Measurements from ENCODE around the gene HOXA11. TPM values are rescaled to one million over a fixed set of nuclear protein-coding genes. Genes with fewer than 3 reads are reported as not detected.

Gene HOXA11
- total RNA-seq, 1 donor from 2014 or later: 9.8 TPM

GRCh38 chr7:27188386-27189294, 3.6 kb upstream of the HOXA11 start:
- DNase-seq (ENCODE audit: extremely low spot score in 2 of 2): no peak
- Histone ChIP-seq H3K27me3 (no peaks in the 10 kb centered on the region), H3K4me3 (peak overlapping the region; percentile 64 to 88), H3K4me1 (peaks cover 59% of the 10 kb centered on the region), H3K36me3 (no peaks in the 10 kb centered on the region), H3K27ac (peak overlapping the region; percentile 99), H3K9me3 (no peaks in the 10 kb centered on the region)
- intact Hi-C loops (cut with DNase I): no loop called here
- TF ChIP-seq POLR2AphosphoS5 (IDR thresholded peaks at IDR 0.05; ENCODE audit: insufficient read depth in 1 of 2, low read depth in 1 of 2) (no peak), POLR2A (IDR thresholded peaks at IDR 0.05) (no peak)
- TF ChIP-seq, protein P1, sequence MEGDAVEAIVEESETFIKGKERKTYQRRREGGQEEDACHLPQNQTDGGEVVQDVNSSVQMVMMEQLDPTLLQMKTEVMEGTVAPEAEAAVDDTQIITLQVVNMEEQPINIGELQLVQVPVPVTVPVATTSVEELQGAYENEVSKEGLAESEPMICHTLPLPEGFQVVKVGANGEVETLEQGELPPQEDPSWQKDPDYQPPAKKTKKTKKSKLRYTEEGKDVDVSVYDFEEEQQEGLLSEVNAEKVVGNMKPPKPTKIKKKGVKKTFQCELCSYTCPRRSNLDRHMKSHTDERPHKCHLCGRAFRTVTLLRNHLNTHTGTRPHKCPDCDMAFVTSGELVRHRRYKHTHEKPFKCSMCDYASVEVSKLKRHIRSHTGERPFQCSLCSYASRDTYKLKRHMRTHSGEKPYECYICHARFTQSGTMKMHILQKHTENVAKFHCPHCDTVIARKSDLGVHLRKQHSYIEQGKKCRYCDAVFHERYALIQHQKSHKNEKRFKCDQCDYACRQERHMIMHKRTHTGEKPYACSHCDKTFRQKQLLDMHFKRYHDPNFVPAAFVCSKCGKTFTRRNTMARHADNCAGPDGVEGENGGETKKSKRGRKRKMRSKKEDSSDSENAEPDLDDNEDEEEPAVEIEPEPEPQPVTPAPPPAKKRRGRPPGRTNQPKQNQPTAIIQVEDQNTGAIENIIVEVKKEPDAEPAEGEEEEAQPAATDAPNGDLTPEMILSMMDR (IDR thresholded peaks at IDR 0.05): no peak

GRCh38 chr7:27187475-27188385, 2.7 kb upstream of the HOXA11 start:
- H3K4me3 ChIP-seq: peak overlapping the region; percentile 64 to 88
- peak overlapping the region; percentile 99 for H3K27ac ChIP-seq
- no peaks in the 10 kb centered on the region for H3K36me3 ChIP-seq
- no peaks in the 10 kb centered on the region for H3K27me3 ChIP-seq
- intact Hi-C loops (cut with DNase I): no loop called here
- TF ChIP-seq, protein P1 (IDR thresholded peaks at IDR 0.05): peak in 1 of 3 experiments; percentile 3
- no peak for TF ChIP-seq POLR2AphosphoS5 (IDR thresholded peaks at IDR 0.05; ENCODE audit: insufficient read depth in 1 of 2, low read depth in 1 of 2)
- no peak for DNase-seq (ENCODE audit: extremely low spot score in 2 of 2)
- peaks cover 62% of the 10 kb centered on the region for H3K4me1 ChIP-seq
- no peaks in the 10 kb centered on the region for H3K9me3 ChIP-seq

DNA sequence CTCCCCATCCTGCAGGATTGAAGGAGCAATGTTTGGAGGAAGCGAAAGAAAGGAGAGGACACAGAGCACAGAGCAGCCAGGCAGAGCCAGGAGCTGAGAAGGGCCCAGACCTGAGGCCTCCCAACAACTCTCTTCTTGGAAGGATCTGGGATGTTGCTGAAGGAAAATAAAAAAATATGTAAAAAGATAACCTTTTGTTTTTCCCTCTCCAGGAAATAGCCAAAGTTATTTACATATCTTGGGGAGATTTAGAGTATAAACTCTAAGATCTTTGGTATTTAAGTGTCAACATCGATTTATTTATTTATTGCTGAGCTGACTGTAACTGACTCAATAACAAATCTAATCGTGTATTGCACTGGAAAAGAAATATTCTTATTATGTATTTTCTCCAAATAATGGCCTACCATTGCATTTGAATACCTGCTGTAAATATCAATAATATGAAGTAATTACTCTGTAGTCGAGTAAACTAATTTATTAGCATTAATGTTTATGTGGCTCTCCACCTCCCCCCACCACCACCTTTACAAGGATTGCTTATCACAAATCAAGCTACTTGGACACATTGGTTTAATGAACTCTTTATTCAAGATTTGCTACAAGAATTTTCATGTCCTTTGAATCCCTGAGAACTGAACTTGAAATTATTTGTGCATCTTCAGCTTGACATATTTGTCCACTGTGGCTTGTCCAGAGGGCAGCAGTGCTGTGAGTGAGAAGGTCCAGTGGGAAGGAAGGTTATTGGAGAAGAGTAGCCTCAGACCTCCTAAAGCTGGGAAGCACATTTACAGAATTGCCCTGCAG, 1.8 kb upstream of the HOXA11 start:
- H3K27me3 ChIP-seq: no peaks in the 10 kb centered on the region
- H3K9me3 ChIP-seq: no peaks in the 10 kb centered on the region
- no peaks in the 10 kb centered on the region for H3K36me3 ChIP-seq
- intact Hi-C loops (cut with DNase I): no loop called here
- H3K4me3 ChIP-seq: peak overlapping the region; percentile 64 to 88
- DNase-seq (ENCODE audit: extremely low spot score in 2 of 2): no peak
- TF ChIP-seq POLR2A (IDR thresholded peaks at IDR 0.05) (no peak), POLR2AphosphoS5 (IDR thresholded peaks at IDR 0.05; ENCODE audit: insufficient read depth in 1 of 2, low read depth in 1 of 2) (no peak)
- TF ChIP-seq, protein P1 (IDR thresholded peaks at IDR 0.05): no peak
- peaks cover 67% of the 10 kb centered on the region for H3K4me1 ChIP-seq
- peak overlapping the region; percentile 99 for H3K27ac ChIP-seq

- no peak for DNase-seq (ENCODE audit: extremely low spot score in 2 of 2)
These were observed 1.0 kb upstream of the HOXA11 start for GRCh38 chr7:27185854-27186667.

More at GRCh38 chr7:27185854-27186667, 1.0 kb upstream of the HOXA11 start:
- peak overlapping the region; percentile 64 to 88 for H3K4me3 ChIP-seq
- no peaks in the 10 kb centered on the region for H3K27me3 ChIP-seq
- TF ChIP-seq, protein P1 (IDR thresholded peaks at IDR 0.05): no peak
- peaks cover 67% of the 10 kb centered on the region for H3K4me1 ChIP-seq
- intact Hi-C loops (cut with DNase I): no loop called here
- H3K9me3 ChIP-seq: no peaks in the 10 kb centered on the region
- H3K27ac ChIP-seq: peak overlapping the region; percentile 99
- H3K36me3 ChIP-seq: no peaks in the 10 kb centered on the region

Data from vagina (tissue), 2 donors.